ENCODE data around the gene SPATA31E1.

SPATA31E1 gene

GRCh38 chr9:87859786-87860185 lies 22.9 kb upstream of the SPATA31E1 start:
- no peak for FAIRE-seq
- DNase-seq (ENCODE audit: insufficient read length, low spot score): no peak
- TF ChIP-seq POLR2AphosphoS5 (IDR thresholded peaks at IDR 0.05; ENCODE audit: low read depth, low read length) (no peak), POU2F2 (IDR thresholded peaks at IDR 0.05; ENCODE audit: low read depth, low read length) (no peak), SPI1 (IDR thresholded peaks at IDR 0.05; ENCODE audit: low read depth, low read length) (no peak), PAX5 (IDR thresholded peaks at IDR 0.05; ENCODE audit: insufficient read depth, low read length, severe bottlenecking) (no peak), TAF1 (IDR thresholded peaks at IDR 0.05; ENCODE audit: low read depth, low read length) (no peak), POLR2A (IDR thresholded peaks at IDR 0.05; ENCODE audit: low read depth, low read length) (no peak)

GRCh38 chr9:87861332-87861731 lies 21.3 kb upstream of the SPATA31E1 start:
- no peak for FAIRE-seq
- DNase-seq (ENCODE audit: insufficient read length, low spot score): no peak

GRCh38 chr9:87862536-87863268 lies 20.0 kb upstream of the SPATA31E1 start:
- no peak for DNase-seq (ENCODE audit: insufficient read length, low spot score)
- no peak for FAIRE-seq
- no peak for TF ChIP-seq POLR2A (IDR thresholded peaks at IDR 0.05; ENCODE audit: low read depth, low read length)
- no peak for TF ChIP-seq POU2F2 (IDR thresholded peaks at IDR 0.05; ENCODE audit: low read depth, low read length)
- TF ChIP-seq TAF1 (IDR thresholded peaks at IDR 0.05; ENCODE audit: low read depth, low read length): no peak
- TF ChIP-seq PAX5 (IDR thresholded peaks at IDR 0.05; ENCODE audit: insufficient read depth, low read length, severe bottlenecking): no peak

More at GRCh38 chr9:87861332-87861731, 21.3 kb upstream of the SPATA31E1 start:
- no peak for TF ChIP-seq POU2F2 (IDR thresholded peaks at IDR 0.05; ENCODE audit: low read depth, low read length)
- TF ChIP-seq POLR2A (IDR thresholded peaks at IDR 0.05; ENCODE audit: low read depth, low read length): no peak
- TF ChIP-seq PAX5 (IDR thresholded peaks at IDR 0.05; ENCODE audit: insufficient read depth, low read length, severe bottlenecking): no peak
- TF ChIP-seq SPI1 (IDR thresholded peaks at IDR 0.05; ENCODE audit: low read depth, low read length): no peak
- no peak for TF ChIP-seq TAF1 (IDR thresholded peaks at IDR 0.05; ENCODE audit: low read depth, low read length)
- no peak for TF ChIP-seq POLR2AphosphoS5 (IDR thresholded peaks at IDR 0.05; ENCODE audit: low read depth, low read length)

- TF ChIP-seq TAF1 (IDR thresholded peaks at IDR 0.05; ENCODE audit: low read depth, low read length) (no peak), POLR2AphosphoS5 (IDR thresholded peaks at IDR 0.05; ENCODE audit: low read depth, low read length) (no peak)
- FAIRE-seq (no peak), DNase-seq (ENCODE audit: insufficient read length, low spot score) (no peak)
Measured at GRCh38 chr9:87863882-87864465, 18.7 kb upstream of the SPATA31E1 start.

- DNase-seq (ENCODE audit: insufficient read length, low spot score): no peak
- FAIRE-seq: no peak
- TF ChIP-seq POLR2A (IDR thresholded peaks at IDR 0.05; ENCODE audit: low read depth, low read length): no peak
Measured at GRCh38 chr9:87864915-87865314, 17.8 kb upstream of the SPATA31E1 start.

- FAIRE-seq (no peak), DNase-seq (ENCODE audit: insufficient read length, low spot score) (no peak)
- TF ChIP-seq TAF1 (IDR thresholded peaks at IDR 0.05; ENCODE audit: low read depth, low read length) (no peak), PAX5 (IDR thresholded peaks at IDR 0.05; ENCODE audit: insufficient read depth, low read length, severe bottlenecking) (no peak), SPI1 (IDR thresholded peaks at IDR 0.05; ENCODE audit: low read depth, low read length) (no peak), POLR2AphosphoS5 (IDR thresholded peaks at IDR 0.05; ENCODE audit: low read depth, low read length) (no peak), POU2F2 (IDR thresholded peaks at IDR 0.05; ENCODE audit: low read depth, low read length) (no peak), POLR2A (IDR thresholded peaks at IDR 0.05; ENCODE audit: low read depth, low read length) (no peak)
Measured at GRCh38 chr9:87865626-87866025, 17.1 kb upstream of the SPATA31E1 start.

- DNase-seq (ENCODE audit: insufficient read length, low spot score): no peak
- TF ChIP-seq TAF1 (IDR thresholded peaks at IDR 0.05; ENCODE audit: low read depth, low read length) (no peak), POLR2AphosphoS5 (IDR thresholded peaks at IDR 0.05; ENCODE audit: low read depth, low read length) (no peak), PAX5 (IDR thresholded peaks at IDR 0.05; ENCODE audit: insufficient read depth, low read length, severe bottlenecking) (no peak), POU2F2 (IDR thresholded peaks at IDR 0.05; ENCODE audit: low read depth, low read length) (no peak), SPI1 (IDR thresholded peaks at IDR 0.05; ENCODE audit: low read depth, low read length) (no peak), POLR2A (IDR thresholded peaks at IDR 0.05; ENCODE audit: low read depth, low read length) (no peak)
- FAIRE-seq: no peak
Measured at GRCh38 chr9:87867391-87867790, 15.3 kb upstream of the SPATA31E1 start.

- no peak for DNase-seq (ENCODE audit: insufficient read length, low spot score)
- TF ChIP-seq POLR2A (IDR thresholded peaks at IDR 0.05; ENCODE audit: low read depth, low read length): no peak
- FAIRE-seq: no peak
Measured at GRCh38 chr9:87868175-87868574, 14.5 kb upstream of the SPATA31E1 start.

- no peak for FAIRE-seq
- TF ChIP-seq POLR2A (IDR thresholded peaks at IDR 0.05; ENCODE audit: low read depth, low read length): no peak
- no peak for TF ChIP-seq POLR2AphosphoS5 (IDR thresholded peaks at IDR 0.05; ENCODE audit: low read depth, low read length)
- no peak for TF ChIP-seq PAX5 (IDR thresholded peaks at IDR 0.05; ENCODE audit: insufficient read depth, low read length, severe bottlenecking)
- no peak for TF ChIP-seq SPI1 (IDR thresholded peaks at IDR 0.05; ENCODE audit: low read depth, low read length)
- TF ChIP-seq POU2F2 (IDR thresholded peaks at IDR 0.05; ENCODE audit: low read depth, low read length): no peak
- TF ChIP-seq TAF1 (IDR thresholded peaks at IDR 0.05; ENCODE audit: low read depth, low read length): no peak
Measured at GRCh38 chr9:87868635-87869034, 14.0 kb upstream of the SPATA31E1 start.

GRCh38 chr9:87869082-87869481 lies 13.6 kb upstream of the SPATA31E1 start:
- no peak for TF ChIP-seq TAF1 (IDR thresholded peaks at IDR 0.05; ENCODE audit: low read depth, low read length)
- no peak for TF ChIP-seq POLR2A (IDR thresholded peaks at IDR 0.05; ENCODE audit: low read depth, low read length)
- no peak for TF ChIP-seq POLR2AphosphoS5 (IDR thresholded peaks at IDR 0.05; ENCODE audit: low read depth, low read length)
- TF ChIP-seq POU2F2 (IDR thresholded peaks at IDR 0.05; ENCODE audit: low read depth, low read length): no peak
- no peak for TF ChIP-seq PAX5 (IDR thresholded peaks at IDR 0.05; ENCODE audit: insufficient read depth, low read length, severe bottlenecking)
- TF ChIP-seq SPI1 (IDR thresholded peaks at IDR 0.05; ENCODE audit: low read depth, low read length): no peak
- no peak for FAIRE-seq
- DNase-seq (ENCODE audit: insufficient read length, low spot score): no peak

More at GRCh38 chr9:87868635-87869034, 14.0 kb upstream of the SPATA31E1 start:
- DNase-seq (ENCODE audit: insufficient read length, low spot score): no peak

Measured in GM12891 (cell line).